Body of pancreas (tissue), 4 donors: ENCODE data around the gene EIF4B. TPM values are rescaled to one million over a fixed set of nuclear protein-coding genes. Genes with fewer than 3 reads are reported as not detected.

Experiments
- ATAC-seq: fragments of 150-250 bp; one replicate; pipeline ENCODE4 v1.9.1; 2016
- DNase-seq, 4 donors: peaks; one replicate each; pipeline ENCODE4 v3.0.0-alpha.2; 2019
- H3K27ac ChIP-seq, 4 donors: fragments of 200-600 bp; sonication (generic); 1 replicate in 3 of 4; 2 replicates in 1 of 4; pipeline versions ENCODE4 v1.5.1 to v1.6.1; 2016 to 2019; ENCODE audit warnings: mild to moderate bottlenecking in 1 of 4, mixed read lengths in 1 of 4, moderate library complexity in 1 of 4
- H3K27me3 ChIP-seq, 2 donors: fragments of 200-600 bp; sonication (generic); one replicate each; pipeline ENCODE4 v1.6.0; 2016; ENCODE audit warnings: mild to moderate bottlenecking in 1 of 2
- H3K36me3 ChIP-seq, 2 donors: fragments of 200-600 bp; sonication (generic); replicated peaks in 1 of 2; 2 replicates each; pipeline ENCODE4 v1.5.1; 2016; ENCODE audit warnings: low read depth in 2 of 2; ENCODE audit not compliant: insufficient read depth in 1 of 2
- H3K4me1 ChIP-seq: fragments of 200-600 bp; sonication (generic); one replicate; pipeline ENCODE4 v1.6.0; 2016
- H3K4me3 ChIP-seq, 2 donors: fragments of 200-600 bp; sonication (generic); 1 replicate in 1 of 2; 2 replicates in 1 of 2; pipeline ENCODE4 v1.5.1; 2016 to 2019
- H3K9me3 ChIP-seq, 3 donors: fragments of 200-600 bp; sonication (generic); 1 replicate in 2 of 3; 2 replicates in 1 of 3; pipeline ENCODE4 v1.5.1; 2016
- CTCF ChIP-seq, 7 experiments: fragments of 450-650 bp in 4 of 7; fragments of 200-600 bp in 3 of 7; sonication (generic) in 3 of 7; IDR thresholded peaks; one replicate each; pipeline ENCODE4 v1.5.1; 2016 to 2019; ENCODE audit warnings: antibody characterized with exemption in 7 of 7
- POLR2A ChIP-seq, 3 donors: fragments of 450-650 bp; IDR thresholded peaks; one replicate each; pipeline ENCODE4 v1.6.1; 2016; ENCODE audit warnings: antibody characterized with exemption in 3 of 3, mild to moderate bottlenecking in 2 of 3
- WGBS, 2 donors: methylation state at CpG; one replicate each; pipeline ENCODE4 v1.1.5; 2017; 5-methylcytosine and 5-hydroxymethylcytosine counted together
- intact Hi-C: fragments of 100-400 bp; cut with DNase I; formaldehyde crosslinking; loops from one replicate; pipeline ENCODE4 v1.15.1; 2023
- total RNA-seq, 2 donors: library from RNA; depleted of rRNA; stranded (reverse); fragments of >200 nt; gene quantifications; one replicate each; pipeline ENCODE4 v1.1.0, GENCODE V29; 2016

The EIF4B gene
- 100 to 1,000 TPM; 326 to 389 TPM for total RNA-seq

DNA sequence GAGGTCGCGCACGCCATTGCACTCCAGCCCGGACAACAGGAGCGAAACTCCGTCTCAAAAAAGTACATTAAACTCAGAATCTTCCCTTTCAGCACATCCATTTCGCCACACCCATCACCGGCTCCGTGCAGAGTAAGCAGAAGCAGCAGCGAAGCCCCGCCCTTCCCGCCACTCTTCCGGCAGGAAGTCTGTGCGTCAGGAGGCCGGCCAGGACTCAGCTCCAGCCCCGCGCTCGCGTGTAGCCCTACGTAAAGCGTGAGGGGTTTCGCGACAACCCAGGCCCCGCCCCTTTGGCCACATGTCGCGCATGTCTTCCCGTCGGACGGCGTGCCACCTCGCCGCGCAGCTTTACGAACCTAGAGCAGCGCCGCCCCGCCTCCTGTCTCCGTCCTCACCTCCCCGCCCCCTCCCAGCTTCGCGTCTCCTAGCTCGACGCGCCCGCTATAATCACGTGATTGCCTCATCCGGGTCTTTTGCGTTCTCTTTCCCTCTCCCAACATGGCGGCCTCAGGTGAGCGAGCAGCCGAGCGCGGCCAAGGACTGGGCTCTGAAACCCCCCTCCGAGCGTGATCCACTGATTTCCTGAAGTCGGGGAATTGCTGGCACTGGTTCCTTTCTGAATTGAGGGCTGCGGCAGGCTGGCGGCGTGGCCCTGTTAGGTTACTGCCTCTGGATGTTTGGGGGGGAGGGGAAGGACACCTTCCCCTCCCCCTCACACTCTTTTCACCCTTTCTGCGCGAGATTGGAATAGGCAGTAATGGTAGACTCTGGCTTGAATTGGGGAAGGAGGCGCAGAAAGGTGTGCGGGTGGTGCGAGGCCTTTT, at the start of gene EIF4B:
TSS of gene EIF4B (plus strand) at position 471 of the 824 bp plus-strand sequence. CDS start at position 499, 28 bp downstream.
- Histone ChIP-seq H3K4me1 (peaks cover 49% of the 10 kb centered on the region), H3K27me3 (no peaks in the 10 kb centered on the region), H3K9me3 (no peaks in the 10 kb centered on the region), H3K4me3 (peak within 1 kb of the TSS; percentile 72 to 83), H3K36me3 (no peaks in the 10 kb centered on the region), H3K27ac (peak within 1 kb of the TSS; percentile 63 to 91 (median 86))
- DNase-seq (peak; percentile 100), ATAC-seq (peak; percentile 98)
- TF ChIP-seq POLR2A (IDR thresholded peaks at IDR 0.05) (peak; percentile 32 to 80 (median 79)), CTCF (IDR thresholded peaks at IDR 0.05) (peak in 1 of 7 experiments; percentile 17)
- intact Hi-C loops, result no loop called here
- WGBS, 2 donors, result 0 to 1% methylated on average over 43 to 64 of the region's 64 CpGs

- Histone ChIP-seq H3K27ac (no peak overlapping the region), H3K4me1 (peaks cover 7% of the 10 kb centered on the region), H3K36me3 (peaks cover 4 to 5% of the 10 kb centered on the region in 2 donors), H3K4me3 (no peak overlapping the region), H3K9me3 (no peaks in the 10 kb centered on the region), H3K27me3 (no peaks in the 10 kb centered on the region)
- no peak for DNase-seq
- ATAC-seq, result no peak
- 52 to 60% methylated on average over 3 to 5 of the region's 5 CpGs for WGBS, 2 donors
- intact Hi-C loops, result no loop called here
- TF ChIP-seq POLR2A (IDR thresholded peaks at IDR 0.05) (no peak), CTCF (IDR thresholded peaks at IDR 0.05) (no peak)
These were observed 49.3 kb upstream of the EIF4B start for GRCh38 chr12:52956987-52957386.

GRCh38 chr12:52964556-52965336, 41.5 kb upstream of the EIF4B start:
- H3K9me3 ChIP-seq, result no peaks in the 10 kb centered on the region
- no peak for TF ChIP-seq CTCF (IDR thresholded peaks at IDR 0.05)
- no peak for TF ChIP-seq POLR2A (IDR thresholded peaks at IDR 0.05)
- DNase-seq (no peak), ATAC-seq (peak; percentile 21)
- H3K36me3 ChIP-seq, result no peaks in the 10 kb centered on the region
- no peak overlapping the region for H3K27ac ChIP-seq
- 76 to 78% methylated on average over 18 to 19 of the region's 19 CpGs for WGBS, 2 donors
- H3K4me1 ChIP-seq, result peaks cover 3% of the 10 kb centered on the region
- H3K4me3 ChIP-seq, result no peak overlapping the region
- intact Hi-C loops, result loop anchor here (5.0 kb wide), 1 partner anchor 67 kb away; no protein-coding TSS in a partner anchor
- no peaks in the 10 kb centered on the region for H3K27me3 ChIP-seq

- DNase-seq (peak in 1 of 4 donors; percentile 26), ATAC-seq (no peak)
- no peak for TF ChIP-seq CTCF (IDR thresholded peaks at IDR 0.05)
- no peak for TF ChIP-seq POLR2A (IDR thresholded peaks at IDR 0.05)
- no peaks in the 10 kb centered on the region for H3K9me3 ChIP-seq
- intact Hi-C loops, result loop anchor here (5.0 kb wide), 1 partner anchor 68 kb away; no protein-coding TSS in a partner anchor
- no peaks in the 10 kb centered on the region for H3K36me3 ChIP-seq
- no peak overlapping the region for H3K4me3 ChIP-seq
- H3K27me3 ChIP-seq, result no peaks in the 10 kb centered on the region
- H3K27ac ChIP-seq, result no peak overlapping the region
- 57 to 65% methylated on average over 15 to 28 of the region's 28 CpGs for WGBS, 2 donors
- peaks cover 9% of the 10 kb centered on the region for H3K4me1 ChIP-seq
These were observed 40.9 kb upstream of the EIF4B start for GRCh38 chr12:52965337-52965731.
